GM18511 (cell line): ENCODE data around the gene PDZK1IP1.
"Not testable (repeated sequence)": the region's sequence is repeated elsewhere in the genome, so short reads cannot be mapped to it uniquely, and the experiment has no call there.

ENCODE experiments used
- ATAC-seq: cut with Tn5 transposase; IDR thresholded peaks from one replicate; pipeline ENCODE4 v1.9.1; 2021; ENCODE audit warnings: mild to moderate bottlenecking, moderate library complexity; ENCODE audit not compliant: unreplicated experiment

The PDZK1IP1 gene

GRCh38 chr1:47140358-47140757, 49.5 kb downstream of the PDZK1IP1 start:
- not testable (repeated sequence) for ATAC-seq

GRCh38 chr1:47137925-47138615, 51.8 kb downstream of the PDZK1IP1 start:
- ATAC-seq = no peak

- ATAC-seq = no peak
These were observed 52.6 kb downstream of the PDZK1IP1 start, which contains the start of gene CYP4A22 for GRCh38 chr1:47137198-47137597. Gene CYP4A22 (plus strand): TSS chr1:47137441. CDS start chr1:47137486, 45 bp downstream.
